Tibial nerve (tissue), 4 donors: ENCODE measurements around the gene ING5. TPM values are rescaled to one million over a fixed set of nuclear protein-coding genes. Genes with fewer than 3 reads are reported as not detected.

ENCODE experiments used
- DNase-seq, 2 donors: peaks; one replicate each; pipeline ENCODE4 v3.0.0-alpha.2; 2019; ENCODE audit warnings: low spot score in 2 of 2
- H3K27ac ChIP-seq, 4 donors: fragments of 200-600 bp; sonication (generic) in 3 of 4; one replicate each; pipeline ENCODE4 v1.5.1; 2017 to 2019; ENCODE audit warnings: mild to moderate bottlenecking in 1 of 4
- H3K27me3 ChIP-seq, 2 donors: fragments of 200-600 bp; sonication (generic) in 1 of 2; one replicate each; pipeline versions ENCODE4 v1.5.1 to v1.6.0; 2017 to 2019
- H3K36me3 ChIP-seq, 3 donors: fragments of 200-600 bp; sonication (generic); one replicate each; pipeline ENCODE4 v1.5.1; 2018 to 2019
- H3K4me1 ChIP-seq, 4 donors: fragments of 200-600 bp; sonication (generic) in 3 of 4; one replicate each; pipeline ENCODE4 v1.5.1; 2017 to 2019
- H3K4me3 ChIP-seq, 4 donors: fragments of 200-600 bp; sonication (generic) in 3 of 4; one replicate each; pipeline ENCODE4 v1.5.1; 2017 to 2019; ENCODE audit warnings: mild to moderate bottlenecking in 1 of 4, moderate library complexity in 1 of 4
- H3K9me3 ChIP-seq, 4 donors: fragments of 200-600 bp; sonication (generic) in 3 of 4; one replicate each; pipeline ENCODE4 v1.5.1; 2017 to 2019
- CTCF ChIP-seq, 5 experiments: fragments of 200-600 bp in 3 of 5; fragments of 450-650 bp in 2 of 5; sonication (generic) in 3 of 5; IDR thresholded peaks; one replicate each; pipeline ENCODE4 v1.5.1; 2016 to 2019; ENCODE audit warnings: antibody characterized with exemption in 5 of 5, mild to moderate bottlenecking in 3 of 5, moderate library complexity in 2 of 5
- EP300 ChIP-seq, 2 donors: sonication (generic); formaldehyde crosslinking; IDR thresholded peaks; one replicate each; pipeline ENCODE4 v1.6.1; 2017; ENCODE audit warnings: antibody characterized with exemption in 2 of 2, mild to moderate bottlenecking in 1 of 2
- POLR2A ChIP-seq, 2 donors: fragments of 450-650 bp; IDR thresholded peaks; one replicate each; pipeline ENCODE4 v1.6.1; 2017; ENCODE audit warnings: antibody characterized with exemption in 2 of 2, mild to moderate bottlenecking in 2 of 2, moderate library complexity in 2 of 2
- WGBS, 2 donors: methylation state at CpG; one replicate each; pipeline ENCODE4 v1.1.5; 2018; 5-methylcytosine and 5-hydroxymethylcytosine counted together
- total RNA-seq, 4 donors: library from RNA; depleted of rRNA; stranded (reverse); fragments of >200 nt; gene quantifications; one replicate each; pipeline ENCODE4 v1.1.0, GENCODE V29; 2016

The ING5 gene
- total RNA-seq, 4 donors from 2014 or later, result 33.4 to 73.3 (median 56.2) TPM

- H3K36me3 ChIP-seq, result peaks cover 0 to 48% (median under 1%) of the 10 kb centered on the region in 3 donors
- peak within 1 kb of the TSS; percentile 50 to 97 (median 72) for H3K4me3 ChIP-seq
- H3K27ac ChIP-seq, result peak within 1 kb of the TSS; percentile 66 to 95 (median 92)
- TF ChIP-seq CTCF (IDR thresholded peaks at IDR 0.05) (peak in 2 of 5 experiments; percentile 33 to 58), EP300 (IDR thresholded peaks at IDR 0.05) (peak; percentile 17 to 91), POLR2A (IDR thresholded peaks at IDR 0.05) (peak; percentile 52 to 86)
- WGBS, 2 donors, result 1% methylated on average over 16 to 40 of the region's 102 CpGs
- no peaks in the 10 kb centered on the region for H3K27me3 ChIP-seq
- peaks cover 0 to 44% (median 20%) of the 10 kb centered on the region in 4 donors for H3K4me1 ChIP-seq
- no peaks in the 10 kb centered on the region for H3K9me3 ChIP-seq
- peak; percentile 89 to 90 for DNase-seq
These were observed 15.0 kb upstream of the ING5 start, which contains the start of gene DTYMK for GRCh38 chr2:241686650-241687425. TSS of gene DTYMK (minus strand) at chr2:241686815. CDS start at chr2:241686783, 32 bp downstream.

- no peak overlapping the region for H3K27ac ChIP-seq
- 76 to 85% methylated on average over 10 of the region's 10 CpGs for WGBS, 2 donors
These were observed 12.5 kb upstream of the ING5 start for GRCh38 chr2:241689306-241689705.

GRCh38 chr2:241690202-241690717, 11.6 kb upstream of the ING5 start:
- Histone ChIP-seq H3K4me1 (peaks cover 0 to 41% (median 20%) of the 10 kb centered on the region in 4 donors), H3K4me3 (no peak overlapping the region), H3K9me3 (no peaks in the 10 kb centered on the region), H3K27me3 (no peaks in the 10 kb centered on the region), H3K27ac (no peak overlapping the region), H3K36me3 (peaks cover 0 to 53% (median 0%) of the 10 kb centered on the region in 3 donors)
- WGBS, 2 donors, result 80 to 85% methylated on average over 6 of the region's 6 CpGs
- no peak for DNase-seq
- no peak for TF ChIP-seq POLR2A (IDR thresholded peaks at IDR 0.05)
- TF ChIP-seq CTCF (IDR thresholded peaks at IDR 0.05), result no peak
- TF ChIP-seq EP300 (IDR thresholded peaks at IDR 0.05), result no peak

More at GRCh38 chr2:241689306-241689705, 12.5 kb upstream of the ING5 start:
- no peak for DNase-seq
- Histone ChIP-seq H3K4me1 (peaks cover 0 to 44% (median 20%) of the 10 kb centered on the region in 4 donors), H3K4me3 (no peak overlapping the region), H3K9me3 (no peaks in the 10 kb centered on the region), H3K36me3 (peaks cover 0 to 49% (median 0%) of the 10 kb centered on the region in 3 donors), H3K27me3 (no peaks in the 10 kb centered on the region)
- TF ChIP-seq POLR2A (IDR thresholded peaks at IDR 0.05) (no peak), CTCF (IDR thresholded peaks at IDR 0.05) (no peak), EP300 (IDR thresholded peaks at IDR 0.05) (no peak)

GRCh38 chr2:241692448-241692847, 9.4 kb upstream of the ING5 start:
- H3K9me3 ChIP-seq, result no peaks in the 10 kb centered on the region
- peaks cover 0 to 31% (median 14%) of the 10 kb centered on the region in 4 donors for H3K4me1 ChIP-seq
- no peaks in the 10 kb centered on the region for H3K27me3 ChIP-seq
- H3K4me3 ChIP-seq, result no peak overlapping the region
- WGBS, 2 donors, result 81 to 84% methylated on average over 6 of the region's 6 CpGs
- no peak overlapping the region for H3K27ac ChIP-seq
- TF ChIP-seq EP300 (IDR thresholded peaks at IDR 0.05) (no peak), CTCF (IDR thresholded peaks at IDR 0.05) (no peak), POLR2A (IDR thresholded peaks at IDR 0.05) (no peak)
- no peak for DNase-seq
- peaks cover 0 to 61% (median 0%) of the 10 kb centered on the region in 3 donors for H3K36me3 ChIP-seq

- Histone ChIP-seq H3K27ac (no peak overlapping the region), H3K36me3 (peaks cover 0 to 52% (median 0%) of the 10 kb centered on the region in 3 donors), H3K4me1 (peaks cover 0 to 3% (median 0%) of the 10 kb centered on the region in 4 donors), H3K27me3 (no peaks in the 10 kb centered on the region), H3K4me3 (no peak overlapping the region), H3K9me3 (no peaks in the 10 kb centered on the region)
- no peak for DNase-seq
- TF ChIP-seq POLR2A (IDR thresholded peaks at IDR 0.05) (no peak), EP300 (IDR thresholded peaks at IDR 0.05) (no peak), CTCF (IDR thresholded peaks at IDR 0.05) (no peak)
- 94 to 95% methylated on average over 4 of the region's 4 CpGs for WGBS, 2 donors
These were observed 6.2 kb upstream of the ING5 start for GRCh38 chr2:241695651-241696050.
